ENCODE measurements around the gene ANKHD1.

Gene ANKHD1

GRCh38 chr5:140371356-140372151, 30.1 kb upstream of the ANKHD1 start:
- DNase-seq (ENCODE audit: low spot score): no peak

GRCh38 chr5:140372971-140373487, 28.6 kb upstream of the ANKHD1 start:
- peak; percentile 84 for DNase-seq (ENCODE audit: low spot score)

DNA sequence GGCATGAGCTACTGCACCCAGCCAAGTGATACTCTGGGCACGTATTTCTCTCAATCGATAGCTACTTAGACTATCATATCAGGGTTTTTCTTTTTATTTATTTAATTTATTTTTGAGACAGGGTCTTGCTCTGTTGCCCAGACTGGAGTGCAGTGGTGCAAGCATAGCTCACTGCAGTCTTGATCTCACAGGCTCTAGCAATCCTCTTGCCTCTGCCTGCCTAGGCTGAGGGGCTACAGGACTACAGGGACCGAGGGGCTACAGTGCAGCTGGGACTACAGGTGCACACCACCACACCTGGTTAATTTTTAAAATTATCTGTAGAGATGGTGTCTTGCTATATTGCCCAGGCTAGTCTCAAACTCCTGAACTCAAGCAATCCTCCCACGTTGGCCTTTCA, 20.3 kb upstream of the ANKHD1 start:
- DNase-seq (ENCODE audit: low spot score): no peak

DNA sequence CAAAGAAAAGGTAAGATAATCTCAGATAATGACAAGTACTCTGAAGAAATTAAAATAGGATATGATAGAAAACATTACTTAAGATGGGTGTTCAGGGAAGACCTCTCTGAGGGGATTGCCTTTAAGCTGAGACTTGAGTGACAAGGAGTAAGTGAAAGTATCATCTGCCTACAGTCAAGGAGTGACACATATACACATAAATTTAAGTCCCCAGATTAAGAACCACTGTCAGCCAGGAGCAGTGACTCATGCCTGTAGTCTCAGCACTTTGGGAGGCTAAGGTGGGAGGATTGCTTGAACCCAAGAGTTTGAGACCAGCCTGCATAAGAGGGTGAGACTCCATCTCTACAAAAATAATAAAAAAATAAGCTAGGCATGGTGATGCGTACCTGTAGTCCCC, 19.7 kb upstream of the ANKHD1 start:
- no peak for DNase-seq (ENCODE audit: low spot score)

GRCh38 chr5:140382866-140383265, 18.8 kb upstream of the ANKHD1 start:
- DNase-seq (ENCODE audit: low spot score): no peak

- DNase-seq (ENCODE audit: low spot score): no peak
Observed at GRCh38 chr5:140383300-140383699, 18.3 kb upstream of the ANKHD1 start.

DNA sequence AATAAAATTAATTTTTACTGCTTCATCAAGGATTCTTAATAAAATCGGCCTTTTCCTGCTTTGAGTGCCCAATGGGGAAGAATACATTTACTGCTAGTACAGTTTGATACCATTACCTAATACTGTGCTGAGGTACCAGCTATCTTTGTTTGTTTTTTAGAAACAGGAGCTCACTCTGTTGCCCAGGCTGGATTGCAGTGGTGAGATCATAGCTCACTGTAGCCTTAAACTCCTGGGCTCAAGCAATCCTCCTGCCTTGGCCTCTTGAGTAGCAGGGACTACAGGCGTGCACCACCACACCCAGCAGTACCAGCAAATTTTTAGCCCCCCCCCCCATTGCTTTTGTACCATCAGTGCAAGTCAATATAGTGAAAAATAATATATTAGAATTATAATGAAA, 13.6 kb upstream of the ANKHD1 start:
- no peak for DNase-seq (ENCODE audit: low spot score)

GRCh38 chr5:140391312-140391711, 10.3 kb upstream of the ANKHD1 start:
- no peak for DNase-seq (ENCODE audit: low spot score)

DNA sequence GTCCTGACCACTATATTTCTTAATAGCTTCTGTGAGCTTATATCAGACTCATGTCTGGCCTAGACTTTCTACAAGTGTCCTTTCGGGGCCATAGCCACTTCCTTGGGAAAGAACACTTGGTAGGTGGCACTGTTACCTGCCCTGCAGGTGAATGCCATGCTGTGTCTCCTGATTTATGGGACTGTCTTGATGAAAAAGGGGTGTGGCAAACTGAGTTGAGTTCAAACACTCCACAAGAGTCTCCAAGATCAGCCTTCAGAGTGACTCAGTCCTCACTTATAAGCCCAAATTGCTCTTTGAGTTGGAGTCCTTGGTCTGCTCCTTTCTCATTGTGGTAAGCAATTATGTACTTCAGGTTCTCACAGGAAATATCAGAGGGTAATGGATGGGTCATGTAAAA, 9.9 kb upstream of the ANKHD1 start:
- no peak for DNase-seq (ENCODE audit: low spot score)

DNA sequence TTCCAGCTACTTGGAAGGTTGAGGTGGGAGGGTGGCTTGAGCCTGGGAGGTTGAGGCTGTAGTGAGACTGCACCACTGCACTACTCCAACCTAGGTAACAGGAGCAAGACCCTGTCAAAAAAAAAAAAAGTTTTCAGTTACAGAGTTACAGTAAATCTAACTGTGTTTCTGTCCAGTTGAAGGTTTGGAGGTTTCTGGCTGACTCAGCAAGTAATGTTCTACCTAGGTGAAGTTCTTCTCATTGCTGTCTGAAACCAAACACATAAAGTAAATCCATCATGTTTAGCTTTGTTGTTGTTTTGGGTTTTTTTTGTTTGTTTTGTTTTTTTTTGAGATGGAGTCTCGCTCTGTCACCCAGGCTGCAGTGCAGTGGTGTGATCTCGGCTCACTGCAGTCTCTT, 7.9 kb upstream of the ANKHD1 start:
- no peak for DNase-seq (ENCODE audit: low spot score)

- no peak for DNase-seq (ENCODE audit: low spot score)
Observed at GRCh38 chr5:140398379-140398811, 3.2 kb upstream of the ANKHD1 start.

GRCh38 chr5:140399979-140400729, 1.5 kb upstream of the ANKHD1 start:
- DNase-seq (ENCODE audit: low spot score): peak; percentile 27

DNA sequence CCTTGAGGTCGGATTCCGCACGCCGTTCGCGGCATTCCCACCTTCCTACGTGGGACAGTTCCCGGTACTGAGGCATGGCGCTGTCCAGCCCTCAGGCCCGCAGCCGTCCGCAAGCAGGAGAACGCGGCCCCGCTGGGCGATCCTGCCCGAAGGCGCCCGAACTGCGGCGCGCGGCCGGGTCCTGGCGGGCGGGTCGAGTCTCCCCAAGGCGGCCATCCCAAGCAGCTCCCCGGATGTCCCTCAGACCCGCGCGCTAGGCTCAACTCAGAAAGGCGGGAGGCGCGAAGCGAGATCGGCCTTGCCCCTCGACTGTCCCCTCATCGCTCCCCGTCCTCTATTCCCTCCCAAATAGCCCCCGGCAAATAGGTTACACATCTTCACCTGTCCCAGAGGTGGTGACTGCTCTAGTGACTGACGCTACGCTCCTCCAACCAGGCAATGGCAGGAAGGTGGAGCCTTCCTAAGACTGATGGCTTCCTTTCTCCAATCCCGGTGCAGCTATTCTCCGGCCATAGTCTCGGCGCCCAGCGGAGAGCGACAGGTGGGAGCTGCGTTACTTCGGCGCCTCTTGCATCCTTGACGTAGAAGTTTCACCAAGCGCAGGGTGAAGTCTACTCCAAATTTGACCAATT, 787 bp upstream of the ANKHD1 start:
- peak; percentile 86 for DNase-seq (ENCODE audit: low spot score)

DNA sequence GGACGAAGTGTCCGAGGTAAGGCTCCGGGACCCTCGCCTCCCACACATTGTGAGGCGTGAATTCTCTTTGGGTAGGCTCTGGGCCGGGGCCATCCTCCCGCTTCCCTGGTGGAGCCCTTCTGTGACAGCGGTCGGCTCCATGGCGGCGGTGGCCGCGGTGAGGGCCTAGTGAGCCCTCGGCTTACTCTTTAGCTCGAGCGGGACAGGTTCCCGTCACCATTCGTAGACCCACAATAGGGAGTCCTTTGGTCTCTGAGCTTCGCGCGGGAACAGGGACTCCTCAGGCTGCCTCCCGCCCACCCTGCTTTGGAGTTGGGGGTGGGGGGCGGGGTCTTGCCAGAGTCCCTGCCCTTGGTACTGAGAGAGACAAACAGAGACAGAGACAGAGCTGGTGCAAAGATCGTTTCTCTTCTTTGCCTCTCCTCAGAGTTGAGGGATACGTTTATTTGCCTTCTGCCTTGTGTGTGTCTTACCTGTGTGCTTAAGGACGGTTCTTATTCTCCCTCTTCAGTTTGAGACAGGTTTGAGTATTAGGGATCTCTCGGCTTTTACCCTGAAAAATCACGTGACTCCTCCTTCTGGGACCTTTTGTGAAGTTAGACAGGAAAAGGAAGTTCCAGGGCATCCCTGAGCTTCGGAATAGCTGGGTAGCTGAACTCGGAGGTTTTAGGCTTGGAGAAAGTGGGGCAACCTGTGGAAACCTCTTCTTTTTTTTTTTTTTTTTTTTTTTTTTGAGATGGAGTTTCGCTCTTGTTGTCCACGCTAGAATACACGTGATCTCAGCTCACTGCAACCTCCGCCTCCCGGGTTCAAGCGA, 833 bp downstream of the ANKHD1 start:
- peak; percentile 52 for DNase-seq (ENCODE audit: low spot score)

- no peak for DNase-seq (ENCODE audit: low spot score)
Observed at GRCh38 chr5:140403613-140404012, 2.0 kb downstream of the ANKHD1 start.

DNA sequence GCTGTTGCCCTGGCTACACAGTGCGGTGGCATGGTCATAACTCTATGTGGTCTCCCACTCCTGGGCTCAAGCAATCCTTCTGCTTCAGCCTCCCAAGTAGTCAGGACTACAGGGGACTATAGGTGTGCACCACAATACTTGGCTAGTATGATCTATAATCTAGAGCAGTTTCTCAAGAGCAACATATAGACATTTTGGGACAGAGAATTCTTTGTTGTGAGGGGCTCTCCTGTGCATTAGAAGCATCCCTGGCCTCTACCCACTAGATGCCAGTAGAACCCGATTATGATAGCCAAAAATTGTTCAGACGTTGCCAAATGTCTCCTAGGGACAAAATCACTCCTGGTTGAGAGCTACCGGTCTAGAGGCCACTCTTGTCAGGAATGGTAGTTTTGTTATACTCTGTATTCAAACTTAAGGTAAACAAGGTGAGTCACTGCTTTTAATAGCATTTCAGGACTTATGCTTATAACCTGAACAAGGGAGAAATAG, 7.2 kb downstream of the ANKHD1 start:
- no peak for DNase-seq (ENCODE audit: low spot score)

DNA sequence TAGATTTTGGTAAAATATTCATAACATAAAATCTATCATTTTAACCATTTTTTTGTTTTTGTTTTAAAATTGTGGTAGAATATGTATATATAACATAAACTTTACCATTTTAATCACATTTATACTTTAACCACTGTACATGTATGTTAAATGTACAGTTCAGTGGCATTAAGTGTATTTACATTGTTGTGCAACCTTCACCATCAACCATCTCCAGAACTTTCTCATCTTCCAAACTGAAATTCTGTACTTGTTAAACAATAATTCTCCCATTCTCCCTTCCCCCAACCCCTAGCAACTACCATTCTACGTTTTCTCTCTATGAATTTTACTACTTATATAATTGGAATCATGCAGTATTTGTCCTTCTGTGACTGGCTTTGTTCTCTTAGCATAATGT, 11.6 kb downstream of the ANKHD1 start:
- no peak for DNase-seq (ENCODE audit: low spot score)

DNA sequence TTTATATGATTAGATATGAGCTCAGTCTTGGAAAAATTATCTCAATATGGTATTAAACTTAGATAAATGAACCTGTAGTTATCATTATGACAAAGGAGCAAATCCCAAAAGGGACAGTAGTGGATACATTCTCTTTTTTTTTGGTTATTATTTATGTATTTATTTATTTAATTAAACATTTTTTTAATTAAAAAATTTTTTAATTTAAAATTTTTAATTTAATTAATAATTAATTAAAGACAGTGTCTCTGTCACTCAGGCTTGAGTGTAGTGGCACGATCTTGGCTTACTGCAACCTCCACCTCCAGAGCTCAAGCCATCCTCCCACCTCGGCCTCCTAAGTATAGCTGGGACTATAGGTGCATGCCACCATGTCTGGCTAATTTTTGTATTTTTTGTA, 15.6 kb downstream of the ANKHD1 start:
- no peak for DNase-seq (ENCODE audit: low spot score)

DNA sequence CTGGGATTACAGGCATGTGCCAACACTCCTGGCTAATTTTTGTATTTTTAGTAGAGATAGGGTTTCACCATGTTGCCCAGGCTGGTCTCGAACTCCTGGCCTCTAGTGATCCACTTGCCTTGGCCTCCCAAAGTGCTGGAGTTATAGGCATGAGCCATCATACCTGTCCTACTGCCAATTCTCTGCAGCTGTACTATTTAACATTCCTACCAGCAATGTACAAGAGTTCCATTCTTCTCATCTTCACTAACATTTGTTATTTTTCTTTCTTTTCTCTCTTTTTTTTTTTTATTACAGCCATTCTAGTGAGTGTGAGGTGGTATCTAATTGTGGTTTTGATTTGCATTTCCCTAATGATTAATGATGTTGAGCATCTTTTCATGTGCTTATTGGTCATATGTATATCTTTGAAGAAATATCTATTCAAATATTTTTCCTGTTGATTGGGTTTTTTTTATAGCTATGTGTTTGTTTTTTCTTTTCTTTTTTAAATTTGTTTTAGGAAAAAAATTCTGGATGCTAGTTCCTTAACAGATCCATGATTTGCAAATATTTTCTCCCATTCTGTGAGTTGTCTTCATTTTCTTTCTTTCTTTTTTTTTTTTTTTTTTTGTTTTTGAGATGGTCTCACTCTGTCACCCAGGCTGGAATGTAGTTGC, 17.4 kb downstream of the ANKHD1 start:
- no peak for DNase-seq (ENCODE audit: low spot score)

DNA sequence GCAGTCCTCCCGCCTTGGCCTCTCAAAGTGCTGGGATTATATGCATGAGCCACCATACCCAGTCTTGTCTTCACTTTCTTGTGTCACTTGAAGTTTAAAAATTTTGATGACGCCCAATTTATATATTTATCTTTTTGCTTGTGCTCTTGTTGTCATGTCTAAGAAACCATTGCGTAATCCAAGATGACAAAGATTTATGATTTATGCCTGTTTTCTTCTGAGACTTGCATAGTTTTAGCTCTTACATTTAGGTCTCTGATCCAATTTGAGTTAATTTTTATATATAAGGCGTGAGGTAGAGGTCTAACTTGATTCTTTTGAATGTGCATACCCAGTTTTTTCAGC, 18.6 kb downstream of the ANKHD1 start:
- no peak for DNase-seq (ENCODE audit: low spot score)

GRCh38 chr5:140420665-140421361, 19.2 kb downstream of the ANKHD1 start:
- no peak for DNase-seq (ENCODE audit: low spot score)
